Measurements from ENCODE around the gene NMNAT3.

Gene NMNAT3

DNA sequence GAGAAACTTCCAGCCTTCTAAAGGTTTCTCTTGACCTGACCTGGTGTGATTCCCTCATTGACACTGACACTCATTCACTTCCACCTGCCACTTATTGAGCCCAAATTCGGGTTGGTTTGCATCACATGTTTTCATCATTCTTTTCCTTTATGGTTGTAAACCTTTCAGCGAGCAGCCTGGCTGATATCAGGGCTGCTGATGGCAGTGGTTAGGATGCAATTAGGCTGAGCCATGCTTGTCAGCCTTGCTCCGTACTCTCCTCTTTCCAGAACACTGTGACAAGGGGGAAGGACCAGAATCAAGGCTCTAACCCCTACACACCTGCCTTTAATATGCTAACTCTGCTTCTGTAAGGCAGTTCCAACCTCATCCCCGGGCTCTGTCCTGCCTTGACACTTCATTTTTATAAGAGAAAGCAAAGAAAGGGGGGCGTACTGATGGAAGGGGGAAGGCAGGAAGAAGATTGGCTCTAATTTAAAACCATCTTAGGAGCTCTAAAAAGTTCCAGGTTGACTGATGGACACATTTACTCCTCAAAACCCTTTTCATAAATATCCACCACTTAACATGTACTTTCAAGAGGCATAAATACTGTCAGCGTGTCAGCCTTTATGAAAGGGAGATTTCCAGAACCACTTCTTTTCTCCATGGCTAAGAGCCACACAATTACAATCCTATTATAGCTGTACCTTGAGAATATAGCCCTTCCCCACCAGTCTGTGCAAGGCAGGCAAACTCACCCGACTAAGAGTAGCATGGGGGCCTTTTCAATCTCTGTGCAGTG, 5.7 kb downstream of the NMNAT3 start:
- Histone ChIP-seq H3K9ac (ENCODE audit: low read length) (no peak overlapping the region), H3K27me3 (ENCODE audit: insufficient read depth, low read length) (no peaks in the 10 kb centered on the region), H3K36me3 (ENCODE audit: insufficient read depth, low read length) (no peaks in the 10 kb centered on the region), H3K4me2 (ENCODE audit: low read length) (no peak overlapping the region), H3K27ac (ENCODE audit: low read depth, low read length, poor library complexity, severe bottlenecking) (no peak overlapping the region), H3K4me1 (ENCODE audit: insufficient read depth, low read length, severe bottlenecking) (no peaks in the 10 kb centered on the region), H3K79me2 (ENCODE audit: insufficient read depth, low read length) (no peaks in the 10 kb centered on the region), H3K9me2 (ENCODE audit: low read depth, low read length) (no peaks in the 10 kb centered on the region), H4K20me1 (ENCODE audit: insufficient read depth, low read length) (no peaks in the 10 kb centered on the region), H3K4me3 (ENCODE audit: low read depth, low read length, poor library complexity, severe bottlenecking) (no peak overlapping the region), H2AFZ (ENCODE audit: low read length) (no peak overlapping the region), H3K9me3 (ENCODE audit: low read length) (no peaks in the 10 kb centered on the region), H3F3A (ENCODE audit: insufficient read depth, low read length) (no peaks in the 10 kb centered on the region)
- TF ChIP-seq EZH2 (IDR thresholded peaks at IDR 0.05; ENCODE audit: borderline replicate concordance, low read length), result no peak
- TF ChIP-seq, protein P1, sequence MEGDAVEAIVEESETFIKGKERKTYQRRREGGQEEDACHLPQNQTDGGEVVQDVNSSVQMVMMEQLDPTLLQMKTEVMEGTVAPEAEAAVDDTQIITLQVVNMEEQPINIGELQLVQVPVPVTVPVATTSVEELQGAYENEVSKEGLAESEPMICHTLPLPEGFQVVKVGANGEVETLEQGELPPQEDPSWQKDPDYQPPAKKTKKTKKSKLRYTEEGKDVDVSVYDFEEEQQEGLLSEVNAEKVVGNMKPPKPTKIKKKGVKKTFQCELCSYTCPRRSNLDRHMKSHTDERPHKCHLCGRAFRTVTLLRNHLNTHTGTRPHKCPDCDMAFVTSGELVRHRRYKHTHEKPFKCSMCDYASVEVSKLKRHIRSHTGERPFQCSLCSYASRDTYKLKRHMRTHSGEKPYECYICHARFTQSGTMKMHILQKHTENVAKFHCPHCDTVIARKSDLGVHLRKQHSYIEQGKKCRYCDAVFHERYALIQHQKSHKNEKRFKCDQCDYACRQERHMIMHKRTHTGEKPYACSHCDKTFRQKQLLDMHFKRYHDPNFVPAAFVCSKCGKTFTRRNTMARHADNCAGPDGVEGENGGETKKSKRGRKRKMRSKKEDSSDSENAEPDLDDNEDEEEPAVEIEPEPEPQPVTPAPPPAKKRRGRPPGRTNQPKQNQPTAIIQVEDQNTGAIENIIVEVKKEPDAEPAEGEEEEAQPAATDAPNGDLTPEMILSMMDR (IDR thresholded peaks at IDR 0.05; ENCODE audit: low read length), result no peak

DNA sequence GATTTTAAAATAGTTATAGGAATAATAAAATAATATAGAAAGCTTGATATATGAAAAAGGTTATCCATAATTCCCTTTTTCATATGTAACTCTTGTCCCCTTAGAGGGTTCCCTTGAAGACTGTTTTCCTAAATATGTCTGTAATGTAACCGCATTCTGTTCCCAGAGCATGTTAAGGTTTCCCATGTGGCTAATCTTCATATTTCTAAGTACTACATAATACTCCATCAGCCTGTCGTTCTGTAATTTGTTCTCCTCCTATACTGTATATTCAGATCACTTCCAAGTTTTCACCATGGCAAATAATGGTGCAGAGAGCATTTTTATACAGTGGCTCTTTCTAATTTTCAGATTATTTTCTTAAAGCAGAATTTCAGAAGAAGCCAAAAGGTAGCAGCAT, 6.7 kb downstream of the NMNAT3 start:
- Histone ChIP-seq H3K27me3 (ENCODE audit: insufficient read depth, low read length) (no peaks in the 10 kb centered on the region), H3K9me3 (ENCODE audit: low read length) (no peaks in the 10 kb centered on the region), H2AFZ (ENCODE audit: low read length) (no peak overlapping the region), H3F3A (ENCODE audit: insufficient read depth, low read length) (no peaks in the 10 kb centered on the region), H3K9ac (ENCODE audit: low read length) (no peak overlapping the region), H3K9me2 (ENCODE audit: low read depth, low read length) (no peaks in the 10 kb centered on the region), H3K4me3 (ENCODE audit: low read depth, low read length, poor library complexity, severe bottlenecking) (no peak overlapping the region), H3K4me1 (ENCODE audit: insufficient read depth, low read length, severe bottlenecking) (no peaks in the 10 kb centered on the region), H3K27ac (ENCODE audit: low read depth, low read length, poor library complexity, severe bottlenecking) (no peak overlapping the region), H3K79me2 (ENCODE audit: insufficient read depth, low read length) (no peaks in the 10 kb centered on the region), H3K4me2 (ENCODE audit: low read length) (no peak overlapping the region), H3K36me3 (ENCODE audit: insufficient read depth, low read length) (no peaks in the 10 kb centered on the region), H4K20me1 (ENCODE audit: insufficient read depth, low read length) (no peaks in the 10 kb centered on the region)
- TF ChIP-seq EZH2 (IDR thresholded peaks at IDR 0.05; ENCODE audit: borderline replicate concordance, low read length), result no peak
- TF ChIP-seq, protein P1 (IDR thresholded peaks at IDR 0.05; ENCODE audit: low read length), result no peak

DNA sequence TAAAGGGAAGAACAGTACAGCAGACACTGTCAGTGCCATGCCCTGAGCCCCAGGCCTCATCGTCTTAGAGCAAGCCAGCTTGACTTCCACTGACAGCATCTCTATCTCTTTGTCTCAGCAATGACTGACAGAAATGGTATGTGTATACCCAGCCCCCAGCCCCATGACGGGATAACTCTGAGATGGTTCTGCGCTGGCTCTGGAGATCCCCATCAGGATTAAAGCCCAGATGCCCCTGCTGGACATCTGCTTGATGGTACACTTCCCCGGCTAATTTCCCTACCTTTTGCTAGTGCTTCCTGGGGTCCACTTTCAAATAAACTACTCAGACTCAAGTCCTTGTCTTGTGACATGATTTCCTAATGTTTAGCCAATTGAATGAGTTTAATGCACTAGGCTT, 7.6 kb downstream of the NMNAT3 start:
- Histone ChIP-seq H3K27me3 (ENCODE audit: insufficient read depth, low read length) (no peaks in the 10 kb centered on the region), H3K27ac (ENCODE audit: low read depth, low read length, poor library complexity, severe bottlenecking) (no peak overlapping the region), H3K4me2 (ENCODE audit: low read length) (no peak overlapping the region), H4K20me1 (ENCODE audit: insufficient read depth, low read length) (no peaks in the 10 kb centered on the region), H3K9me2 (ENCODE audit: low read depth, low read length) (no peaks in the 10 kb centered on the region), H3F3A (ENCODE audit: insufficient read depth, low read length) (no peaks in the 10 kb centered on the region), H3K79me2 (ENCODE audit: insufficient read depth, low read length) (no peaks in the 10 kb centered on the region), H3K9me3 (ENCODE audit: low read length) (no peaks in the 10 kb centered on the region), H2AFZ (ENCODE audit: low read length) (no peak overlapping the region), H3K4me3 (ENCODE audit: low read depth, low read length, poor library complexity, severe bottlenecking) (no peak overlapping the region), H3K4me1 (ENCODE audit: insufficient read depth, low read length, severe bottlenecking) (no peaks in the 10 kb centered on the region), H3K9ac (ENCODE audit: low read length) (no peak overlapping the region), H3K36me3 (ENCODE audit: insufficient read depth, low read length) (no peaks in the 10 kb centered on the region)
- no peak for TF ChIP-seq EZH2 (IDR thresholded peaks at IDR 0.05; ENCODE audit: borderline replicate concordance, low read length)
- TF ChIP-seq, protein P1 (IDR thresholded peaks at IDR 0.05; ENCODE audit: low read length), result no peak

Measured in OCI-LY1 (cell line).